A549 (cell line): ENCODE results near the gene TRAF3IP1. TPM values are rescaled to one million over a fixed set of nuclear protein-coding genes. Genes with fewer than 3 reads are reported as not detected.
A peak's percentile ranks its signal among the peaks of the same experiment; 100 is the strongest.

Experiments used
- ATAC-seq, 2 experiments: fragments of 200-7000 bp in 1 of 2; fragments of >200 bp in 1 of 2; cut with Nextera tagmentation in 1 of 2; cut with Tn5 transposase in 1 of 2; 3 replicates each; pipeline versions ENCODE4 v1.8.0 to v1.9.1; 2018 to 2020; ENCODE audit warnings: mild to moderate bottlenecking in 1 of 2, moderate library complexity in 1 of 2
- CTCF ChIA-PET: fragments of 300-600 bp; sonication (Branson Sonifier 250); formaldehyde crosslinking; extraction: SDS; loops from one replicate; lab custom pipeline; 2021; ENCODE audit warnings: antibody characterized with exemption, inconsistent platforms; lab: Yijun Ruan, JAX
- POLR2A ChIA-PET: fragments of 350-600 bp; formaldehyde crosslinking; extraction: SDS; loops from one replicate; lab custom pipeline; 2021; ENCODE audit warnings: antibody characterized with exemption, inconsistent platforms; lab: Yijun Ruan, JAX
- DNase-seq, 2 experiments: peaks; one replicate each; pipeline versions ENCODE4 v3.0.0 to v3.0.0-alpha.2; 2011 to 2016; ENCODE audit warnings: low read depth in 1 of 2, low spot score in 1 of 2
- FAIRE-seq: peaks from 2 replicates; lab custom pipeline; 2011; peaks lifted over from hg19 to GRCh38; lab: Jason Lieb, UNC
- H3K27ac ChIP-seq, 2 experiments: fragments of >200 bp; sonication (Bioruptor Twin); formaldehyde crosslinking; 3 replicates each; pipeline ENCODE4 v1.5.1; 2016 to 2017
- H3K4me1 ChIP-seq: fragments of >200 bp; sonication (Bioruptor Twin); formaldehyde crosslinking; 3 replicates; pipeline ENCODE4 v1.6.1; 2016
- H3K4me2 ChIP-seq: fragments of >200 bp; sonication (Bioruptor Twin); formaldehyde crosslinking; 3 replicates; pipeline ENCODE4 v1.6.1; 2016
- H3K4me3 ChIP-seq: fragments of >200 bp; sonication (Bioruptor Twin); formaldehyde crosslinking; 3 replicates; pipeline ENCODE4 v1.5.1; 2016
- H3K9me3 ChIP-seq: fragments of >200 bp; sonication (Bioruptor Twin); formaldehyde crosslinking; 3 replicates; pipeline ENCODE4 v1.6.1; 2016
- ATOH8 ChIP-seq: fragments of 250-450 bp; sonication (Bioruptor Pico); IDR thresholded peaks from 2 replicates; pipeline ENCODE4 v1.5.0; 2020; ENCODE audit warnings: low read depth, mild to moderate bottlenecking, moderate library complexity
- BHLHE40 ChIP-seq: IDR thresholded peaks from 2 replicates; pipeline ENCODE4 v1.6.1; 2012; ENCODE audit warnings: low read depth, low read length, inconsistent platforms
- CBX2 ChIP-seq: fragments of 200-600 bp; sonication (generic); IDR thresholded peaks from 2 replicates; pipeline ENCODE4 v1.6.1; 2016; ENCODE audit warnings: low read depth, mild to moderate bottlenecking, borderline replicate concordance
- CBX8 ChIP-seq: fragments of 200-600 bp; sonication (generic); IDR thresholded peaks from 2 replicates; pipeline ENCODE4 v1.6.1; 2016
- CEBPB ChIP-seq, 2 experiments: fragments of >200 bp in 1 of 2; sonication (Bioruptor Twin) in 1 of 2; formaldehyde crosslinking in 1 of 2; IDR thresholded peaks; 2 replicates each; pipeline ENCODE4 v1.6.1; 2012 to 2016
- CHD2 ChIP-seq: fragments of 150-350 bp; IDR thresholded peaks from 2 replicates; pipeline ENCODE4 v1.6.1; 2014; ENCODE audit warnings: low read length; ENCODE audit not compliant: partially characterized antibody
- CHD4 ChIP-seq: fragments of 200-600 bp; sonication (generic); IDR thresholded peaks from 2 replicates; pipeline ENCODE4 v1.6.1; 2016; ENCODE audit warnings: antibody characterized with exemption, mild to moderate bottlenecking, borderline replicate concordance
- CTCF ChIP-seq: fragments of >200 bp; sonication (Bioruptor Twin); formaldehyde crosslinking; IDR thresholded peaks from 3 replicates; pipeline ENCODE4 v1.5.1; 2016
- E2F6 ChIP-seq: IDR thresholded peaks from 2 replicates; pipeline ENCODE4 v1.6.1; 2012; ENCODE audit warnings: low read depth, borderline replicate concordance
- EHF ChIP-seq: fragments of 250-450 bp; sonication (Bioruptor Pico); IDR thresholded peaks from 2 replicates; pipeline ENCODE4 v1.5.0; 2020; ENCODE audit warnings: mild to moderate bottlenecking
- EHMT2 ChIP-seq: fragments of 200-600 bp; sonication (generic); IDR thresholded peaks from 2 replicates; pipeline ENCODE4 v1.6.1; 2016; ENCODE audit warnings: antibody characterized with exemption, low read depth, mild to moderate bottlenecking, moderate library complexity
- ELK1 ChIP-seq: fragments of 150-350 bp; IDR thresholded peaks from 2 replicates; pipeline ENCODE4 v1.6.1; 2014; ENCODE audit warnings: low read depth, mild to moderate bottlenecking, low read length
- ESRRA ChIP-seq: fragments of 150-350 bp; IDR thresholded peaks from 2 replicates; pipeline ENCODE4 v1.6.1; 2014; ENCODE audit warnings: mild to moderate bottlenecking, low read length, borderline replicate concordance
- FOSL2 ChIP-seq, 2 experiments: fragments of 450-650 bp in 1 of 2; fragments of >200 bp in 1 of 2; sonication (Bioruptor Twin) in 1 of 2; formaldehyde crosslinking; IDR thresholded peaks; 2 replicates each; pipeline versions ENCODE4 v1.5.0 to v1.6.1; 2016 to 2020; ENCODE audit warnings: mild to moderate bottlenecking in 1 of 2, moderate library complexity in 1 of 2
- FOXS1 ChIP-seq: fragments of 250-450 bp; sonication (Bioruptor Pico); IDR thresholded peaks from 2 replicates; pipeline ENCODE4 v1.5.0; 2020; ENCODE audit warnings: mild to moderate bottlenecking, moderate library complexity
- GATA3 ChIP-seq: IDR thresholded peaks from 2 replicates; pipeline ENCODE4 v1.6.1; 2012; ENCODE audit warnings: borderline replicate concordance
- HDAC2 ChIP-seq: fragments of 200-600 bp; sonication (generic); IDR thresholded peaks from 2 replicates; pipeline ENCODE4 v1.6.1; 2016
- HES2 ChIP-seq: fragments of >200 bp; sonication (Bioruptor Twin); formaldehyde crosslinking; IDR thresholded peaks from 2 replicates; pipeline ENCODE4 v1.6.1; 2016
- HEYL ChIP-seq: fragments of 250-450 bp; sonication (Bioruptor Pico); IDR thresholded peaks from 2 replicates; pipeline ENCODE4 v1.8.0; 2021; ENCODE audit warnings: mild to moderate bottlenecking, moderate library complexity
- HOXA7 ChIP-seq: fragments of 250-450 bp; sonication (Bioruptor Pico); IDR thresholded peaks from 2 replicates; pipeline ENCODE4 v1.5.0; 2020; ENCODE audit warnings: mild to moderate bottlenecking, moderate library complexity
- HOXB13 ChIP-seq: fragments of 250-450 bp; sonication (Bioruptor Pico); IDR thresholded peaks from 2 replicates; pipeline ENCODE4 v1.5.0; 2020; ENCODE audit warnings: low read depth, mild to moderate bottlenecking, moderate library complexity
- HOXB5 ChIP-seq: fragments of 250-450 bp; sonication (Bioruptor Pico); IDR thresholded peaks from 2 replicates; pipeline ENCODE4 v1.5.0; 2020; ENCODE audit warnings: mild to moderate bottlenecking, moderate library complexity
- KDM1A ChIP-seq: fragments of 200-600 bp; sonication (generic); IDR thresholded peaks from 2 replicates; pipeline ENCODE4 v1.6.1; 2016; ENCODE audit warnings: low read depth, mild to moderate bottlenecking
- MAFK ChIP-seq: fragments of 450-650 bp; IDR thresholded peaks from 2 replicates; pipeline ENCODE4 v1.6.1; 2014; ENCODE audit not compliant: partially characterized antibody
- MAX ChIP-seq: IDR thresholded peaks from 2 replicates; pipeline ENCODE4 v1.6.1; 2012
- NPAS2 ChIP-seq: fragments of 250-450 bp; sonication (Bioruptor Pico); IDR thresholded peaks from 2 replicates; pipeline ENCODE4 v1.8.0; 2022; ENCODE audit warnings: mild to moderate bottlenecking, moderate library complexity, borderline replicate concordance
- NR3C1 ChIP-seq: fragments of >200 bp; sonication (Bioruptor Twin); formaldehyde crosslinking; IDR thresholded peaks from 3 replicates; pipeline ENCODE4 v1.6.1; 2017
- PBX3 ChIP-seq: IDR thresholded peaks from 2 replicates; pipeline ENCODE4 v1.6.1; 2012
- PHF8 ChIP-seq: fragments of 200-600 bp; sonication (generic); IDR thresholded peaks from 2 replicates; pipeline ENCODE4 v1.6.1; 2016; ENCODE audit warnings: low read depth, mild to moderate bottlenecking, antibody characterized with exemption, moderate library complexity, borderline replicate concordance
- POLR2A ChIP-seq: IDR thresholded peaks from 2 replicates; pipeline ENCODE4 v1.6.1; 2012; ENCODE audit warnings: mild to moderate bottlenecking, low read length
- RARB ChIP-seq: fragments of 250-450 bp; sonication (Bioruptor Pico); IDR thresholded peaks from 2 replicates; pipeline ENCODE4 v1.8.0; 2021; ENCODE audit warnings: mild to moderate bottlenecking, moderate library complexity
- RCOR1 ChIP-seq: fragments of 150-350 bp; IDR thresholded peaks from 2 replicates; pipeline ENCODE4 v1.6.1; 2014; ENCODE audit warnings: antibody characterized with exemption, low read length, low read depth
- SREBF2 ChIP-seq: fragments of 450-650 bp; IDR thresholded peaks from 2 replicates; pipeline ENCODE4 v1.6.1; 2014; ENCODE audit warnings: mild to moderate bottlenecking, moderate library complexity
- TFCP2L1 ChIP-seq: fragments of 250-450 bp; sonication (Bioruptor Pico); IDR thresholded peaks from 2 replicates; pipeline ENCODE4 v1.5.0; 2021; ENCODE audit warnings: mild to moderate bottlenecking
- USF2 ChIP-seq: fragments of 450-650 bp; IDR thresholded peaks from 2 replicates; pipeline ENCODE4 v1.6.1; 2014; ENCODE audit warnings: antibody characterized with exemption
- ZC3H11A ChIP-seq: fragments of 450-650 bp; IDR thresholded peaks from 2 replicates; pipeline ENCODE4 v1.6.1; 2014; ENCODE audit warnings: antibody characterized with exemption, mild to moderate bottlenecking
- ZSCAN20 ChIP-seq: fragments of 250-450 bp; sonication (Bioruptor Pico); IDR thresholded peaks from 2 replicates; pipeline ENCODE4 v1.8.0; 2022; ENCODE audit warnings: mild to moderate bottlenecking, moderate library complexity
- WGBS: methylation state at CpG from one replicate; pipeline ENCODE4 v1.1.6; 2017; ENCODE audit errors: missing lambda C conversion rate; 5-methylcytosine and 5-hydroxymethylcytosine counted together
- polyA plus RNA-seq, 4 experiments: library from polyadenylated mRNA; depleted of rRNA in 3 of 4; stranded (reverse); fragments of >200 nt; fragmentation: RNase III in 1 of 4; extraction: RNeasy Plus Mini Kit Qiagen cat#74134 plus additional on column Dnase treatment in 1 of 4; gene quantifications; 2 replicates in 3 of 4; 3 replicates in 1 of 4; pipeline ENCODE4 v1.2.3, GENCODE V29; 2011 to 2017

The TRAF3IP1 gene
- polyA plus RNA-seq, 2 of the 4 experiments (the other 2 are of a cell fraction): 10.6 to 19.2 TPM

GRCh38 chr2:238286095-238286494, 34.2 kb upstream of the TRAF3IP1 start:
- peak overlapping the region; percentile 90 to 95 for H3K27ac ChIP-seq
- WGBS: 10% methylated on average over 7 of the region's 7 CpGs
- CTCF ChIA-PET: interaction anchor here (0.6 to 22.7 kb wide), 7 partner anchors 9 to 450 kb away, joined by 3 to 351 read pairs (median 5); no protein-coding TSS in a partner anchor
- FAIRE-seq (no peak), ATAC-seq (no peak), DNase-seq (no peak)
- POLR2A ChIA-PET: no interaction called here
- H3K4me2 ChIP-seq: peak overlapping the region; percentile 92
- peaks cover 63% of the 10 kb centered on the region for H3K4me1 ChIP-seq
- peak overlapping the region; percentile 67 for H3K4me3 ChIP-seq
- no peaks in the 10 kb centered on the region for H3K9me3 ChIP-seq
- TF ChIP-seq HOXB5 (CRISPR knock-in tag) (peak; percentile 64; the same call in 1 of the 2 replicates), CHD2 (no peak), HOXB13 (CRISPR knock-in tag) (peak; percentile 89), FOXS1 (CRISPR knock-in tag) (0 out of 2 replicates have a peak, but pooled peaks have one; percentile 32), CTCF (no peak), ZC3H11A (no peak), EHMT2 (no peak), RARB (no peak; the same call in 1 of the 2 replicates), USF2 (no peak), FOSL2 (IDR thresholded peaks at IDR 0.05) (no peak), FOSL2 (CRISPR knock-in tag; IDR thresholded peaks at IDR 0.05) (no peak), ESRRA (no peak), ELK1 (no peak), NR3C1 (no peak), POLR2A (no peak), PHF8 (no peak), HEYL (CRISPR knock-in tag) (peak; percentile 50; the same call in 1 of the 2 replicates), GATA3 (no peak), MAX (0 out of 2 replicates have a peak, but pooled peaks have one; percentile 2), CEBPB (IDR thresholded peaks at IDR 0.05) (peak in 1 of 2 experiments; percentile 1; a peak in 1 of 4 replicates), NPAS2 (CRISPR knock-in tag) (no peak), HES2 (no peak), KDM1A (no peak), MAFK (no peak), TFCP2L1 (CRISPR knock-in tag) (0 out of 2 replicates have a peak, but pooled peaks have one; percentile 46), HDAC2 (no peak), CBX2 (no peak), CBX8 (no peak), CHD4 (no peak), PBX3 (0 out of 2 replicates have a peak, but pooled peaks have one; percentile 2), BHLHE40 (no peak), RCOR1 (no peak), E2F6 (peak; percentile 31; the same call in 1 of the 2 replicates), SREBF2 (no peak), HOXA7 (CRISPR knock-in tag) (no peak; the same call in 1 of the 2 replicates), EHF (peak; percentile 54; the same call in 1 of the 2 replicates), ATOH8 (CRISPR knock-in tag) (peak; percentile 13; the same call in 1 of the 2 replicates), ZSCAN20 (CRISPR knock-in tag) (peak; percentile 13; the same call in 1 of the 2 replicates)
